Occipital lobe (tissue), 2 donors: ENCODE data around the gene CACNA1C. TPM values are rescaled to one million over a fixed set of nuclear protein-coding genes. Genes with fewer than 3 reads are reported as not detected.

Experiments
- DNase-seq: peaks from one replicate; lab custom pipeline; 2025; lab: John Stamatoyannopoulos, UW
- total RNA-seq: library from RNA; depleted of rRNA; stranded (reverse); fragments of >200 nt; gene quantifications from one replicate; pipeline ENCODE4 v1.2.3, GENCODE V29; 2014

The CACNA1C gene
- total RNA-seq, 1 donor from 2014 or later, result 21.4 TPM

DNA sequence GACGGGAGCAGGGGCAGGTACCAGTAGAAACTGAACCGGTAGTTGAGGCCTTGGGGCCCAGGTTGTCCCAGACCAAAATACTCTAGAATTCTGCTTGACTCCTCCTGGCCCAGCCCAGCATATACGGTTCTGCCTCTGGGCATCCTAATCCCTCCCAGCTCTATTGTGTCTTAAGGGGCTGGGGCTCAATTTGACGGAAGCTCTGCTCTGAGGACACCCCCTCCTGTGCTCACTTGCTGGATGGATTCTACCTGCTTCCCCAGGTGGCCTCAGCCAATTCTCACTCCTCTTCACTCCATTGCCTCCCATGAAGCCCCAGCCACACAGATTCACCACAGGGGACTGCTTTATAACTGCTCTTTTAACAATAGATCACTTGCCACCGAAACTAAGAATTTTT is 522.5 kb downstream of the CACNA1C start:
- no peak for DNase-seq

DNA sequence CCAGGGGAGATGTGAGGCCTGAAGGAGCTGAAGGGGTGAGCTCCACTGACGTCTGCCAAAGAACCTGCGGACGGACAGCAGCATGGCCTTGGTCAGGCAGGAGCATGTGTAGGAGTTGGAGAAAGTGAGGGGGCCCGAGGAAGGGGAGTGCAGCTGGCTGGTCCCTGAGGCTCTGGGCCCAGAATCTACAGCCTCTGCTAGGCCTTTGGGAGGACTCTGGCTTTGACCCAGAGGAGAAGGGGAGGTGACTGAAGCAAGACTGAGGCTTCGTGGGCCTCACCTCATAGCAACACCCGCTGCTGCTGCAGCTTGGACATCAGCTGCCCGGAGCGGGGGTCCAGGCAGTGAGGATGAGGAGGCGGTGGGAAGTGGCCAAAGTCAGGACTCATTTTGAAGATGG is 525.4 kb downstream of the CACNA1C start:
- no peak for DNase-seq

DNA sequence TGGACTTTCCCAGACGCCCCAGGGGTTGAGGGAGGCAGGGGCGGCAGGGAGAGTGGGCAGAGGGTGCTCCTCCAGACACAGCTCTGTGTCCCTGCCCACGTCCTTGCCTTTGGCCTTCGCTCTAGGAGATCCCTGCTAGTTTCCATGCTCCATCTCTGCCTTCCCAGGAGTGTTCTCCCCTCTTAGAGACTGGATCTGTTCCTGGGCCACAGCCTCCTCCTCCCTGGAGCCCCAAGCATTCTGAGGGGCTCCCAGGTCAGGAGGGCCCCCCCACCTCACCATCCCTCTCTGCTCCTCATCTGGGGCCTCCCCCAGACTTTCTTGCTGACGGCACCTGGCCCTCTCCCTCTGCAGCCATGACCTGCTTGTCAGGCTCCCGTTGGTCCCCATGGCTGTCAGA is 526.0 kb downstream of the CACNA1C start:
- DNase-seq, result no peak

DNA sequence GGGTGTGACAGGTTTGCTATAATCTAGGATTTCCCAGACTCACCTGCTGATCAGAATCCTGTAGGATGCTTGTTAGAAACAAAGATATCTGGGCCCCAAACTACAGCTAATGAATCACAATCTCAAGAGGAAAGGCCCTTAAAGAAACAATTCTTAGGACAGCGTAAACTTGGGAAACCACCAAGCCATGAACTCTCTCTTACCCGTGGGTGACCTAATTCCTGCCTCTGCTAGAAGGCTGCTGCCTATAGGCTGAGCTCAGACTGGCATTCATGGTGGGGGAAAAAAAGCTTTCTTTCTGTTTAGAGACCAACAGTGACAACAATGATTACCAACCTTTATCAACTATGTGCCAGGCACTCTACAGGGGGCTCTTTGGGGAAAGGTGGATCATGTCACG is 528.0 kb downstream of the CACNA1C start:
- no peak for DNase-seq

DNA sequence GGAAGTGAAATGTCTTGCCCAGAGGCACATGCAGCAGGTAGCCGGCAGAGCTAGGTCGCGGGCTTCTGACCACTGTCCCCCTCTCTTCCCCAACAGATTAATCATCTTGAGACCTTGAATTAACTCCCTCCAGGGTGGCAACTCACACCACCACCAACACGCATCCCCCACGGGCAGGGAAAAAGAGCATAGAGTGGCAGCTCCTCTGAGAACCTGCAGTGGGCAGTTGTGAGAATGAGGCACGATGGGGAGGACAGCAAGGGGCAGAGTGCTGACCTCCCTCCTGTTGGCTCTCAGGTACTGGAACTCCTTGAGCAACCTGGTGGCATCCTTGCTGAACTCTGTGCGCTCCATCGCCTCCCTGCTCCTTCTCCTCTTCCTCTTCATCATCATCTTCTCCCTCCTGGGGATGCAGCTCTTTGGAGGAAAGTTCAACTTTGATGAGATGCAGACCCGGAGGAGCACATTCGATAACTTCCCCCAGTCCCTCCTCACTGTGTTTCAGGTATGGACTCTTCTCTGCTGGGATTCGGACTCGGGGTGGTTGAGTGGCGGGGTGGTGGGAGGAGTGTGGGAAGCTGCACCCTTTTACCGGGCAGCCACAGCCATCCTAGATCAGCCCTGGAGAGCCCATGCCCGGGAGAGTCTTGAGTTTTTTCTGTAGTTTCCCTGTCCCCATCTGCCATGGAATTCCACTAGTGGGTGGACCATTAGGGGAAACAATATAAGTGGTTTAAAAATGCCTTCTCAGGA is 528.7 kb downstream of the CACNA1C start:
- DNase-seq, result no peak

DNA sequence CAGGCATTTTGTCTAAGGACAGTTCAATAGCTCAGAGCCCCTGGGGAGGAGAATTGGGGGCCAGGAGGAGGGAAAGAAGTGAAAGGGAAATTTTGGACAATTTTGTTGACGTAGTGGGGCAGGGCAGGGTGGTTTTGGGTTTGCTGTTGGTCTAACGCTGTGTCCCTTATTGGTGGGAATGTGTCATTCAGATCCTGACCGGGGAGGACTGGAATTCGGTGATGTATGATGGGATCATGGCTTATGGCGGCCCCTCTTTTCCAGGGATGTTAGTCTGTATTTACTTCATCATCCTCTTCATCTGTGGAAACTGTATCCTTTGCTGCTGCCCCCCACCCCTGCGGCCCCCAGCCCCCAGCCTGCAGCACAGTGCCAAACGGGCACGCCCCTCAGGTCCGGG is 529.8 kb downstream of the CACNA1C start:
- no peak for DNase-seq

DNA sequence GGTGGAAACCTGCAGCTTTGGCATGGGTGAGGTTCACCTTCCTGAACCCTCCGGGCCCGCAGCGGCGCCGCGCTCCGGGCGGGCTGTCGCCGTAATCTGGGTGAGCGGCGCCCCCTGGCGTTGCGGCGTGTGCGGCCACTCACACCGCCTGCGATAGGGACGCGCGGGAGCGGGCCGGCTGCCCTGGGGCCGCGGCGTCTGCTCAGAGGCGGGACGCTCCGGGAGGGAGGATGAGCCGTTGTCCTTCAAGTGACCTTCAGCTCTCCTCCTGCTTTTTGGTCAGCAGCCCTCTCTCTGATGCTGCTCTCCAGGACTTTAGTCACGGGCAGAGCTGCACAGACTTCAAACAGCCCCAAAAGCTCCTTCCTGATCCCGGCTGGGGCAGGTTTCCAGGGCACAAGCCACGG is 530.3 kb downstream of the CACNA1C start:
- peak; percentile 17 for DNase-seq

DNA sequence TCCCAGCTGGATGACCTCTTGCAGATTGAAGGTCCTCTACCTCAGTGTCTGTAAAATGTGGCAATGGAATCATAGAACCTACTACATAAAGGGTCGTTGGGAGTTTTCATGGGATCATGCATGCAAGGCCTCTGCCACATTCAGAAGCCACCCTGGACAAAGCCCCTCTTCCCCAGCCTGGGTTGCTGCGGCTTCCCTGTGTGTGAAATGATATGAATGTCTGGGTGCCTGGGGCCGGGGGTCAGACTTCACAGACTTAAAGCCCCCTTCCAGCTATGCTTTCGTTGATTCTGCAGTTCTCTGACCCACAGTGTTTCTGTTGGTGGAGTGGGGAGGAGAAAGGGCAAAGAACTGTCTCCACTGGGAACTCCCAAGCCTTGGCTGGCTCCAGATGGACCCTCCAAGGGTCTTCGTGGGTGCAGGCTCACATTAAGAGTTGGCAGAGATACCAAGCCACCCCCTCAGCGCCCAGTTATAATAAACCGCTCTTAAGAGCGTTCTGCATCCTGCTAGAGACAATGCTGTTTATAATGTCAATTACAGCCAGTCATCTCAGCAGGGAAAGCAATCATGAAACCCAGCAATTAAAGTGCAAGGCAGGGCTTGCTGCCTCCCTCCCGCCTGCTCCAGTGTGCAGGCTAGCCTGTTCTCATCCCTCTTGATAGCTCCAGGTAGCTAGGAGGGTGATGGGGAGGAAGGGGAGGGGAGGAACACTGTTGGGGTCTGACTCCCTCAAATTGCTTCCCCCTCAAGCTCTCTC is 531.0 kb downstream of the CACNA1C start:
- DNase-seq, result no peak

DNA sequence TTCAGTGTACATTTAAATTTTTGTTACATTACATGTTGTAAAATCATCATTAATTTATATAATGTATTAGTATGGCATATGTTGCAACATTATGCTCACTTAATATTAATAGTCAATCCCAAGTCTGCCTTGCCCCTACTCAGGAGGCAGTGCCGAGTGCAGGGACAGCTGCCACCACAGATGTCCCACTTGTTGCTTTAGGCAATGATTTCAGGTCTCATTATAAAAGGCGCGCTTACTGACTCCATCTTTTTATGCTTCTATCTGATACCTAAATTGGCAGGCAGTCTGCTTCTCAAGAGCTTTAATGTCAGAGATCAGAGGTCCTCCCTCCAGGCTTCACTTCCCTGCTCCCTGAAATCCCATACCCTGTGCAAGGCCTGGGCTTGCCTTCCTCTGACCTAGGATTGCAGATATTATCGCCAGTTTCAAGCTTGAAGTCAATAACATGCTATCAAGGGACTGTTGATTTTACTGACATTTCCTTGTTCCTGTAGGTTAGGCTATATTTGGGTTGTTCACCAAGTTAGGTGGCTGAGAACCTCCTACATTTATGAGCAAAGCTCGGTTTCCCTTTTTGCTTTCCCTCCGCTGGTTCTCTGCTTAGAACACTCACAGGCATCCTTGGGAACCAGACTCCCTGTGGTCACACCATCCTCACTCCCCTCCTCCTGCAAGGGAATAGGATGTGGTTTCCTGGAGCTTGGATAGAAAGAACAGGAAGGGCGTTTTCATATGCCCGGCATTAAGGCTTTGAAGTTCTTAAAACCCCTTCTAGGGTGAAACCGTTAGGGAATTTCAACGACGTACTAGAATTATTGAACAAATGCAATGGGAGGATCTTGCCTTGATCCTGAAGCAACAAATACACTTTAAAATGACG is 533.6 kb downstream of the CACNA1C start:
- DNase-seq, result no peak

DNA sequence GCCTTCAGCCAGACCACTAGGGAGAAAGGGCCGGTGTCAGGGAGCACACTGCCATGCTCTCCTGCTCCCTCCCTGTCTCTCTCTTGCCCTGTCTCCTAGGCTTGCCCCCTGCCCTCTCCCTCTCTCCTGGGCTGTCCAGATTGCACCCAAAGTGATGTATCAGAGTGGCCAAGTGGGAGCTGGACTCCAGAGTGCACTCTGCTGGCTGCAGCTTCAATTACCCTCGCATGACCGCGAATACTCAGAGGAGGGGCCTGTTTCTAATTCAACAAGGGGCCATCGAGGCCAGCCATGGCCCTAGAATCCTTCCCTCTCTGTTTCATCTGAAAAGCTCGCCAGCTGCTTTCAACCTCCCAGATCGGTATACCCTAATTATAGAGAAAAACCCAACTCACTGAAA is 535.6 kb downstream of the CACNA1C start:
- DNase-seq, result no peak

DNA sequence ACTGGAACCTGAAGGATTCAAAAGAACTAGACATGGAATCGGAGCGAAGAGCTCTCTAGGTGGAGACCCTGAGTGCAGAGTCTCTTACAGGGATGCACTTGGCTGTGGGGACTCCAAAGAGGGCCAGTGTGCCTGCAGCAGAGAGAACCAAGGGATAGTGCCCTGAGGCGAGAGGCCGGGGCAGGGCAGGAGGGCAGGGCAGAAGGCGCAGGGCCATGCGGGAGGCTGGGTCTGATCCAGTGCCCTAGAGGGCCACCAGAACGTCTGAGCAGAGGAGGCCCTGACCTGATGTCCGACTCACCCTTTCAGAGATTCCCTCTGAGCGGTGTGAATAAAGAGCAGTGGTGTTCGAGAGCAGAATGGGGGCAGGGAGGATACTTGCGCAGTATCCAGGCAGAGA is 536.6 kb downstream of the CACNA1C start:
- no peak for DNase-seq

DNA sequence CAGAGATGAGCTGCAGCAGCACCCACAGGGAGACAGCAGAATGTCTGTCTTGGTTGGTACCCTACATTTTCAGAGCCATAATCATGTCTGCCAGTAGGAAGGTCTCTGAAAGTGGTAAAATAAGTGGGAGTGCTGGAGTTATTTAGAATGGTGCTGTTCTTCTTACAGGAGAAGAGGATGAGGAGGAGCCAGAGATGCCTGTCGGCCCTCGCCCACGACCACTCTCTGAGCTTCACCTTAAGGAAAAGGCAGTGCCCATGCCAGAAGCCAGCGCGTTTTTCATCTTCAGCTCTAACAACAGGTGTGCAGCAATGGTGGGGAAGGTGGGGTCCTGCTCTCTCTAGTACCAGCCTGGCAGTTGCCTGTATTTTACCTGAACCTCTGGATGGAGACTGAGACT is 540.3 kb downstream of the CACNA1C start:
- no peak for DNase-seq

DNA sequence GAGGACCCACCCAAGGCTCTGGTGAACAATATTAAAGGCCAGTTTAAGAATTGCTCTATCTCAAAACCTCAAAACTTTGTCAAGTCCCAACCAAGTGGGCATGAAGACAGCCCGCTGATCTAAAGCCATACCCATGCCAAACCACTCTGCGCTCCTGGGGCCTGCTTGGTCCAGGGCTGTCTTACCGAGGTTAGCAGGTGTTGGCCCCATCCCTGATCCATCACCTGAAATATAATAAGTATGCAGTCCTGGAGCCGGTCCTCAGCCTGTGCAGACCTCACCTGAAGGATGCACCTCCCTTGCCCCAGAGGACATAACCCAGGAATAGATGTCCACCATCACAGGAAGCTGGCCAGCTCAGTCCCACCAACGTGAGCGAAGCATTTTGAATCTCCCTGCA is 543.7 kb downstream of the CACNA1C start:
- DNase-seq, result no peak

DNA sequence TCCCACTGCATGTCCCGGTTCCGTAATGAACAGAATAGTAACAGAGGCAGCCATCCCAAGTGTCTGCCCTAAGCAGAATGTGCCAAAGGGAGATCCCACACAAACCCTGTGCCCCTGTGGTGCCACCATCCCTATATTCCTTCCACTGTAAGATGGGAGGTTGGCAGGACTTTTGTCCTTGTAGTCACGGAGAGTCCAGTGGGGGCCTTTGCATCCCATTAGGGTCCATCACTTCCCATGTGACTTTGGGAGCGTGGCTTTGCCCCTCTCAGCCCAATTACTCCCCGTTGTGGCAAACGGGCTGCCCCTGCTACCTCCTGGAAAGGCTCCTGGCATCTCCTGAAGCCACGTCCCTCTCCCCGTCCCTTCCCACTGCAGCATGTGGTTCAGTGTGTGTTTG is 552.5 kb downstream of the CACNA1C start:
- no peak for DNase-seq

DNA sequence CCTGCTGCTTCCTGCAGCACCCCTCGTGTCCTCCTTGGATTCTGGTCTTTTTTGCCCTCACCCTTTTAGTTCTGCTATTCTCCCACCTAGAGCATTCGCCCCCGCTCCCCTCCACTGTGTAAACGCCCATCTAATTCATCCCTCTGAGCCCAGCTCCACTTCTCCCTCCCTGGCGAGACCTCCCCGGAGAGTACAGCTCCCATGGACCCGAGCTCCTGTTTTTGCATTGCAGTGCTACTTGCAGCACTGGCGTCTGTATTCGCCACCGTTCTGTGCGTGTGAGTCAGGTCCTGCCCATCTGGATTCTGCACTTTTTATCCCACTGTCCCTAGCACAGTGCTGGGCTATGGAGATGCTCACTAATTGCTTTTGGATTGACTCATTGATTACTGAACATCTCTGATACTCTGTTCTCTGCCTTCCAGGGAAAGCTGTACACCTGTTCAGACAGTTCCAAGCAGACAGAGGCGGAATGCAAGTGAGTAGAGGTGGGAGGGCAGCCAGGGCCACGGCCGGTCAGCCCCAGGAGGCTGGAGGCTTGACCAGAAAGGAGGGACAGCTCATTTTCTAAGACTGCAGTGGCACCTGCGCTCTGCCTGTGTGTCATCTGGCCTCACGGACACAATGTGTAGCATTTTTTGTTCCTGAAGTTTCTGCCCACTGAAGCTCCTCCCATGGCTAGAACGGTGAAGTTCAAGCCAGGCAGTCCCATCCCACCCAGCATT is 553.6 kb downstream of the CACNA1C start:
- no peak for DNase-seq

DNA sequence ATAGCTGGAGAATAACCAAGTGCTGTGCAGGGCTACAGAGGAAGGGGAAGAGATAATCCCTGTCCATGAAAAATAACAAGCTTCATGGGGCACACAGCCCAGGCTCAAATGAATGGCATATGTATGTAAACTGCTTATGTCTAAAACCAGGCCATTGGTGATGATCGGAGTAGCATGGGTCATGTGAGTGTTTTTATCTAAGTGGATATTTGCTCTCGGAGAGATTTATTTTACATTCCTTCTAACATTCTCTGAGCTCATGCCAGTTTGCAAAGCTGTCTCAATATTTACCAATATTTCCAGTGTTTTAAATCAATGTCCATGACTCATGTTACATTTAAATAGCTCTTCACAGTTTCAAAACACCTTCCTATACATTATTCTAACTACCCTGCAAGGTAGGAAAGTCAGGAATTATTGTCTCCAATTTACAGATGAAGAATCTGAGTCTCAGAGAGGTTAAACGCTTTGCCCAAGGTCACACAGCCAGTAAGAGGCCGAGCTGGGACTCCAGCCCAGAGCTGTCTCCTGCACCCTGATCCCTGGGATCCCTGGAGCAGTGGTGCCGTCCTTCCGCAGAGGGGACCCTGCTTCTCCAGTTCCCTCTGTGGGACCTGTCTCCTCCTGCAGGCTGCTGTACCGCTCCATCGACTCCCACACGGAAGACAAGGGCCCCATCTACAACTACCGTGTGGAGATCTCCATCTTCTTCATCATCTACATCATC is 555.3 kb downstream of the CACNA1C start:
- no peak for DNase-seq

DNA sequence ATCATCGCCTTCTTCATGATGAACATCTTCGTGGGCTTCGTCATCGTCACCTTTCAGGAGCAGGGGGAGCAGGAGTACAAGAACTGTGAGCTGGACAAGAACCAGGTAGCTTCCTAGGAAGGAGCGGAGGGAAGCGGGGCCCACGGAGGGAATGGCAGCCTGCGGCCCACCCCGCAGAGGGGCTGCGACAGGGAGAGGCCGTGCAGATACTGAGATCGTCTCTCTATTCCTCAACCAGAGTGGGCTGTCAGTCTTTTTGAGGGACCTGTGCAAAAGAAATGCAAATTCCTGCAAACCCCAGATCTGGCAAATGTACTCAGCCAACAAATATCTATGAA is 555.8 kb downstream of the CACNA1C start:
- no peak for DNase-seq

DNA sequence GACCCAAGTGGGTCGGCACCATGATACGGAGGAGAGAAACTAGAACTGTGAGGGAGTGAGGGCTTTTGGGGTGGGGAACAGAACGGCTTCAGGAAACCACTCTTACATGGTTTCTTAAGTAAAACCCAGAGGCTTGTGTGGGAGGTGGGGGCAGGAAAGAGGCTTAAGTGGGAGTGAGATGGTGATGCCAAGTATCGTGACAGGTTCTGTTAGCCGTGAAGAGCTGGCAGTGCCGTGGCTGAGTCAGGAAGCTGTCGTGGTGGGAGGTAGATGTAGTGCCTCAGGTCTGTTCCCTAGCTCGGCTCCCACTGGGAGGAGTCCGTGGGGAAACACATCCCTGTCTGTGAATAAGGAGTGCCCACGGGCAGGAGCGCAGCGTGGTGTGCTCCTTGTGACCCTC is 556.2 kb downstream of the CACNA1C start:
- DNase-seq, result peak; percentile 44

DNA sequence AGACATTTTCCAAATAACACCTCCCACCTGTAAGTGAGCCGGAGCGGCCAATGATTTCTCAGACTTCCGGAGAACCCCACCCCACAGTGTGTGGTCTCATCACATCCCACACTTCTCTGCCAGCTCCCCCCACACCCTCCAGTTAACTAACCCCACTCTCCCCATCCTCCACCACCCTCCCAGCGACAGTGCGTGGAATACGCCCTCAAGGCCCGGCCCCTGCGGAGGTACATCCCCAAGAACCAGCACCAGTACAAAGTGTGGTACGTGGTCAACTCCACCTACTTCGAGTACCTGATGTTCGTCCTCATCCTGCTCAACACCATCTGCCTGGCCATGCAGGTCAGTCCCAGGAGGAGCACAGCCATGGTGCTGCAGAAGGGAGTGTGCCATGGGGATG is 557.6 kb downstream of the CACNA1C start:
- no peak for DNase-seq

DNA sequence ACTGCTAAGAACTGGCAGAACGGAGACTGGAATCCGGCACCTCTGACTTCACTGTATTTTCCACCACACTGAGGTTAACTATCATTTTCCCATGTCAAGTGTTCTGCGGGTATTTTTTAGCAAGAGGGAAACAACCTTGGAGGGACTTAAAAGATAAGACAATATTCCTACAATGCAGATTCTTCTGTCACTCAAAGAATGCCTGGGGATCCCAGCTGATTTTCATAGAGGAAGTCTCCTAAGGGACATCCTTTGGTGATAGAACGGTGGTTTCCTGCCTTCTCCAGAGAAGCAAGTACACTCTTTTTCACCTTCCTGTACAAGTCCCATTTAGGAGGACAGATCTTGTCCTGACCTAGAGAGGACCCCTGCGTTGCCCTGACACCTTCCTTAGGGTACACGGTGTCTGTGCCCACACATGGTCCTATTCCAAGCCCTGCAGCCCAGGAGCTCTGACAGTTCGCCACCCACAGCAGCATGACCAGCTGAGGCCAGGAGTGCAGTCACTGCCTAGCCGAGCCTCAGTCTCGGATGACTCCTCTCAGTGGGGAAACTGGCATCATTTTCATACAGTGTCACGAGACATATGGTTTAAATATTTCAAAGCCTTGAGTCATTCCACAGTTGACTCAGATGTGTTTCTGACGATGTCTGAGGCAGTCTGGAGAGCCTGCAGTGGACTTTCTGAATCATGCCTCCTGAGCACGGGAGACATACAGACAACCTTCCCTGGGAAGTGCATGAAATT is 560.7 kb downstream of the CACNA1C start:
- peak; percentile 53 for DNase-seq
